Middle frontal gyrus (tissue), 1 donor: ENCODE results near the gene COL8A2.

Source experiments
- DNase-seq: peaks from one replicate; pipeline ENCODE4 v3.0.0-alpha.2; 2015; ENCODE audit warnings: low spot score; ENCODE audit errors: extremely low spot score

The COL8A2 gene

GRCh38 chr1:36067871-36068270 is 57.2 kb downstream of the COL8A2 start:
- no peak for DNase-seq

GRCh38 chr1:36062315-36062714 is 62.7 kb downstream of the COL8A2 start:
- DNase-seq, result no peak

- no peak for DNase-seq
Measured at GRCh38 chr1:36055706-36056105, 69.3 kb downstream of the COL8A2 start.

DNA sequence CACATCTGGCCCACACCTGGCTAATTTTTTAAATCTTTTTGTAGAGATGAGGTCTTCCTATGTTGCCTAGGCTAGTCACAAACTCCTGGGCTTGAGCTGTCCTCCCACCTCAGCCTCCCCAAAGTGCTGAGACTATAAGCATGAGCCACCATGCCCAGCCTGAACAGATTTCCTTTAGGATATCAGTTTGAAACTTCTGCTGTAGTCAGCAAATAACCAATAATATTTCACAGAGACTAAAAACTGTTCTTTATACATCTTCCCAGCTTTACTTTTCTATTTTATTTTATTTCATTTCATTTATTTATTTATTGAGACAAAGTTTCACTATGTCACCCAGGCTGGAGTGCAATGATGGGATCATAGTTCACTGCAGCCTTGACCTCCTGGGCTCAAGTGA is 71.0 kb downstream of the COL8A2 start:
- DNase-seq, result no peak

- no peak for DNase-seq
Measured at GRCh38 chr1:36051821-36052220, 73.2 kb downstream of the COL8A2 start.
